HG03469 (cell line): ENCODE data around the gene TCFL5.

Experiments used
- ATAC-seq: cut with Tn5 transposase; IDR thresholded peaks from one replicate; pipeline ENCODE4 v1.9.1; 2021; ENCODE audit warnings: mild to moderate bottlenecking, moderate library complexity, moderate number of reproducible peaks; ENCODE audit not compliant: unreplicated experiment

TCFL5 gene

GRCh38 chr20:62896526-62896925, 34.9 kb upstream of the TCFL5 start:
- ATAC-seq: no peak

DNA sequence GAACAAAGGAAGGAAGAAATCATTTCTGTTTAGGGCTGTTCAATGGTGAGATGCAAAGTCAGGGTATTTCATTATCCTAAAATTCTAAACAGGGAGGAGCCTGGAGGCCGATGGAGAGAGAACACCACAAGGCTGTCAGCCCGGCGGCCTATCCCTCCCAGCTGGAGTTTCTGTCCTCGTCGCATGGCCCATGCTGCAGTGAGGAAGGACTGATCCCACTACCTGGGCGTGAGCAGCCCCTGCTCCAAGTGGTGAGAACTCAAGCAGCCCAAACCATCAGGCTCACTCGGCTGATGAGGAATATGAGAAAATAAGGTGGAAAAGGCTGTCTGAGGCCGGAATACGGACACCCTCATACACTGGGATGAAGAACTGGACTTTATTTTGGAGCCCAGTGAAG, 33.9 kb upstream of the TCFL5 start:
- no peak for ATAC-seq

DNA sequence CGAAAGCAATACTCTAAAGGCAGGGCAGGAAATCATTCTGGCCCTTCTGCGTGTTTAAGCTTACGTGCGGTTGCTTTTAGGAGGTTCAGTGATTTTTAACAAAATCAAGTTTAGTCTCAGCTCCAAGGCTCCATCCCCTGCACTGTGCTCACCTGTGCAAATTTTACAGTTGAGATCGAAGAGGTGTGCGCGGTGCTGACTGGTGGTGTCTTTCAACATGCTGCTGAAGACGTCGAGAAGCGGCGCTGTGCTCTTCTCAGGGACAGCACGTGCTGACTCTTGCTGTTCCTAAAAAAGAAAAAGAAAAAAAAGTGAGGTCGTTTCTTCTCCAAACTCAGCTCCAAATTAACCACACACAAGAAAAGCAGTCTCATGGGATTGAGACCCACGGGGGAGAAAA, 32.6 kb upstream of the TCFL5 start:
- ATAC-seq: no peak

GRCh38 chr20:62893700-62894099, 32.1 kb upstream of the TCFL5 start:
- ATAC-seq: no peak

DNA sequence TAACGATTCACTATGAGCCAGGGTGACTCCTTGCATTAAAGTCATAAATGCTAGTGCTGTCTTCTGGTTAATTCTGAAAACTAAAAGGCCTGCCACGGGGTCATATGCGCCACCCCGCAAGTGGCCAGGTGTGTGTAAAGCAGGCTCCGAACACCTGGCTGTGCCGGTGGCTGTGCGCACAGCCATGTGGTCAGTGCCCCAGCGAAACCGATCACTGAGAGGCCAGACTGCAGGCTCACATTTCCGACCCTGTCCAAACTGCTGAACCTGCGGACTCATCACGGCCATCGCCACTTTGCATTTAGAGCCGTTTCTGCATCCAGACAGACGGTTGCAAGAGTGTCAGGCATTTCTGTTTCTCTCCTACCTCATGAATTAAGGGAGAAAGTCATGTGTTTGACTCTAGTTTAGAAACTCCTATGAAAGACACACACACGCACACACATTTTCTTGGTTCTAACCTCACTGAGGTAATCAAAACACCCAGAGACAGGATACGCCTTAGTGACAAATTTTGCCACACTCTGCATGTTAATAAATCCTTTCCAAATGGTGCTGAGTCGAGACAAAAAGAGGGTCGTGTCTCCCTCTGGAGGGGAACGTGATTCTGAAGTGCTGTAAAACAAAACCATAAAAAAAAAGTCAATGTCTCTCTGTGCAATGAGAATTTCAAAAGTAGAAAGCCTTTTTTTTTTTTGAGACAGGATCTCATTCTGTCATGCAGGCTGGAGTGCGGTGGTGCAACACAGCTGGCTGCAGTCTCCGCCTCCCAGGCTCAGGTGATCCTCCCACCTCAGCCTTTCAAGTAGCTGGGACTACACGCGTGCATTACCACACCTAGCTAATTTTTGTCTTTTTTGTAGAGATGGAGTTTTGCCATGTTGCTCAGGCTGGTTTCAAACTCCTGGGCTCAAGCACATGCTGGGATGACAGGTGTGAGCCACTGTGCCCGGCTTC, 31.0 kb upstream of the TCFL5 start:
- ATAC-seq: no peak

DNA sequence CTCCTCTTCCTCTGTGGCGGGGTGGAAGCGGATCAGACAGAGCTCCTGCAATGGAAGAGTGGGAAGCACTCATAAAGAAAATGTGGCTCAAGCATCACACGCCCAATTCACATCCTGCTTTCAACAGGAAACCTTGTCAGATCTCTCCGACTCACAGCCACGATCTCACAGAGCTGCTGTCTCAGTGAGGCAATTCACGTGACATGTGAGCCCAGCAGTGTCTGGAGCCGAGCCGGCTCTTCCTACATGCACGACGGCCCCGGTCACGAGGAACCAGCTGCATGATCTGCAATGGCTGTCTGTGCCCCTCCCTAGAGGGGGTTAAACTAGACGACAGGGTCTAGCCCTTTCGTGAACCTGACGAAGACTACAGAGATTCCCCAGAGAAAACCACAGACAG, 29.5 kb upstream of the TCFL5 start:
- ATAC-seq: no peak

- ATAC-seq: no peak
These were observed 28.8 kb upstream of the TCFL5 start for GRCh38 chr20:62890444-62890843.

- ATAC-seq: no peak
These were observed 28.2 kb upstream of the TCFL5 start for GRCh38 chr20:62889871-62890270.

DNA sequence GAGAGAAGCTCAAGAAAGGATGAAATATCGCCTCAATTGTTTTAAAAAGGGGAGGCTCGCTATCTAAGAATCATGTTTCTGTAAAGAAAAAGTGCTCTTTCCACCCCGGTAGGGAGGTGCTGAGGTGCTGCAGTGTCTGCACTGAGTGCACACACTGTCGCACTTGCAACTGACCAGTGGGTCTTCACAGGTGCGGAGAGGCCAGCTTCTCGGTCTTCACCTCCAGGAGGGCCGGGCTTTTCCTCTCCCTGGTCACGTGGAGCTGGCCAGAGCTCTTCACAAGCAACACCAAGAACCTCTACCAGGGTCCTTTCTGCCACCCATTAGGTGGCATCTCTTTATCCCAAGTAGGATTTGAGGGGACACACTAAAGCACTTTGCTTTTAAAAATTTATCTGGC, 27.8 kb upstream of the TCFL5 start:
- no peak for ATAC-seq

DNA sequence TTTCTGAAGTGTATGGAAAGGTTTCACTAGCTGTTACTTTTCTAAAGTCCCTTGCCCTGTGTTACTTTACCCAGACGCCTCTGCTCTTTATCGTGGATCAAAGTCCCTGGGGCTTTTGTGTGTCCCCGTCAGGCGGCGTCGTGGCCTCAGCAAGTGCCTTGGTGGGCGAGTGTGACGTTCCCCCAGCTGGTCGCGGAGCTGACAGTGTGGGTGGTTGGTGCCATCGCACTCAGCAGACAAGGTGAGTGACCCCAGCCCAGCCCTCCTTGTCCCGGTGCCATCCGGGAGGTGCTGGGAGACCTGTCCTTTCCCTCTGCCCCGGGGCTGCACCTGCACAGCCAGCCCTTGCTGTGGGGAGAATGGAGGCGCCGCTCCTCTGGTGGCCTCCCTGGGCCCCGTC, 27.3 kb upstream of the TCFL5 start:
- no peak for ATAC-seq

DNA sequence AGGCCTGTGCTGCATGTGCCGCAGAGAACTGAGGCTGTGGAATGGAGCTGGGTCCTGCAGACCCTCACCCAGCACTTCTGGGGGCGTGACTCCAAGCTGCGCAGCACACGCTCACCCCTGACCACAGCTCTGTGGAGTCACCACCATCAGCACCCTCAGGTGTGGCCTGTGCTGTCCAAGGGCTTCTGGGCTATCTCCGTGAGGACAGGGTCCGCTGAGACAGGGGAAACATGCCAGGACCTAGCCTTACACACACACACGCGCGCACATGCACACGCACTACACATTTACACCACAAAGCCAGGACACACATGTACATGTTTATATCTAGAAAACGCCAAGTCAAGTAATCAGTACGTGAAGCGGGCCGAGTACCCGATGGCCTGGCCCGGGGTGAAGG, 26.8 kb upstream of the TCFL5 start:
- ATAC-seq: no peak

- no peak for ATAC-seq
These were observed 26.2 kb upstream of the TCFL5 start for GRCh38 chr20:62887860-62888239.

DNA sequence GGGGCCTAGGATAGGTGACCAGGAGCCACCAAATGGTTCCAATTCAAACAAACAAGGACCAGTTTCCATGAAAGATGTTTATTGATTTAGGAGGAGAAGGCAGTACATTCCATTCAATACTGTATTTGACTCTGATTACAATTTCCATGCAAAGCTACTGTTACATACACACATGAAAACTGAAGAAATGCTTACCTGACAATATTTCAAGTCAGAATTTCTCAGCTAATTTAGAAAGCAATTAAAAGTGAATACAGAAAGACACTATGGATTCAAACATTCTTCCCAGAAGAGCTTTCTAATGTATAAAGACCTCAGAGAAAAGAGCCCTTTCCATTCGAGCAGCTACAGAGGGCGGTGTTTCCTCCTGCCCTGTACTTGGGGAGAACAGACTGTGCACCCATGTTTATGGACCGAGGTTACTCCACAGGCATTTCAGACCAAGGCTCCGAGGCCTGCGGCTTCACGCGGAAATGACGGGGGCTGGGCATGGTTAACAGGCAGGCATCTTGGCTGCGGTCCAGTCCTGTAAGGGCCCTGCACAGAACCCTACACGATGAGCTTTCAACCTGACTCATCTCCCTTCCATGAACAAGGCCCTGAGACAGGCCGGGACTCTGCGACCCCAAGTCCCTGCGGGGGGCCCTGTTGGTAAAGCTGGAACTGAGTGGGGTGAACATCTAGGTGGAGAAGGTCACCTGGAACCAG, 25.7 kb upstream of the TCFL5 start:
- no peak for ATAC-seq

GRCh38 chr20:62886709-62887058, 25.1 kb upstream of the TCFL5 start:
- ATAC-seq: no peak

GRCh38 chr20:62885896-62886708, 24.5 kb upstream of the TCFL5 start:
- no peak for ATAC-seq

GRCh38 chr20:62885046-62885895, 23.6 kb upstream of the TCFL5 start:
- ATAC-seq: no peak

- ATAC-seq: no peak
These were observed 22.9 kb upstream of the TCFL5 start for GRCh38 chr20:62884556-62884955.

DNA sequence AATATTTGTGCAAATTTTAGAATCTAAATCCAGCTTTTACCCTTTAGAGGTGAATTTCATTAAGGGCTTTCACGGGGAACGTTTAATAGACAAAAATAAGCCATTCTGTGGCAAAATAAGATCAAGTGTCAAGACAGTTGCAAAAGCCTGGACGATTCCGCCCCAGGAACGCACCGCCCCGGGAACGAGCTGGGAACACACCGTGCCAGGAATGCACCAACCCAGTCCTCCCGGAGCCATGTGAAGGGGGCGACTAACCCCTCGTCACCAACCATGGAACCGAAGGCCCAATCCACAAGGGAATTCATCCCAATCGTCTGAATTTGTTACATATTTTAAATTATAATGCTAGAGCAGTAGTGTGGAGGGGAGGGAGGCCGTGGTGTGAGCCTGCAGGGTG, 20.8 kb upstream of the TCFL5 start:
- no peak for ATAC-seq

GRCh38 chr20:62881662-62882395, 20.2 kb upstream of the TCFL5 start:
- ATAC-seq: no peak
